GM19438 (cell line): ENCODE measurements around the gene MAST2.

Source experiments
- ATAC-seq: cut with Tn5 transposase; IDR thresholded peaks from one replicate; pipeline ENCODE4 v1.9.1; 2021; ENCODE audit warnings: low read depth; ENCODE audit not compliant: unreplicated experiment

MAST2 gene

GRCh38 chr1:45803299-45803780, at the start of gene MAST2:
Gene MAST2 (plus strand): TSS chr1:45803612. CDS start chr1:45803896, 284 bp downstream.
- ATAC-seq = peak; percentile 74

GRCh38 chr1:45755697-45756096, 47.7 kb upstream of the MAST2 start:
- no peak for ATAC-seq

- ATAC-seq = no peak
Measured at GRCh38 chr1:45762291-45762690, 41.1 kb upstream of the MAST2 start.

GRCh38 chr1:45765999-45766792, 37.2 kb upstream of the MAST2 start:
- ATAC-seq = no peak

GRCh38 chr1:45767035-45767434, 36.4 kb upstream of the MAST2 start:
- no peak for ATAC-seq

- ATAC-seq = no peak
Measured at GRCh38 chr1:45769261-45769932, 34.0 kb upstream of the MAST2 start.

GRCh38 chr1:45772971-45773370, 30.4 kb upstream of the MAST2 start:
- no peak for ATAC-seq

- ATAC-seq = no peak
Measured at GRCh38 chr1:45775794-45776193, 27.6 kb upstream of the MAST2 start.

GRCh38 chr1:45785583-45785982, 17.8 kb upstream of the MAST2 start:
- peak; percentile 70 for ATAC-seq

GRCh38 chr1:45787905-45788304, 15.5 kb upstream of the MAST2 start:
- no peak for ATAC-seq

GRCh38 chr1:45789601-45790000, 13.8 kb upstream of the MAST2 start:
- no peak for ATAC-seq

- no peak for ATAC-seq
Measured at GRCh38 chr1:45792744-45793143, 10.7 kb upstream of the MAST2 start.

GRCh38 chr1:45793942-45794604, 9.3 kb upstream of the MAST2 start:
- ATAC-seq = no peak

GRCh38 chr1:45796381-45796780, 7.0 kb upstream of the MAST2 start:
- ATAC-seq = no peak

GRCh38 chr1:45796946-45797345, 6.5 kb upstream of the MAST2 start:
- ATAC-seq = no peak

GRCh38 chr1:45800899-45801298, 2.5 kb upstream of the MAST2 start:
- no peak for ATAC-seq

- no peak for ATAC-seq
Measured at GRCh38 chr1:45802343-45803298, 791 bp upstream of the MAST2 start.

GRCh38 chr1:45803781-45804668, 613 bp downstream of the MAST2 start:
- peak; percentile 25 for ATAC-seq

- no peak for ATAC-seq
Measured at GRCh38 chr1:45804669-45804969, 1.2 kb downstream of the MAST2 start.
